Endodermal cell (in vitro differentiated cells): Measurements from ENCODE around the gene TUBGCP6. TPM values are rescaled to one million over a fixed set of nuclear protein-coding genes. Genes with fewer than 3 reads are reported as not detected.

Experiments
- DNase-seq: peaks from one replicate; pipeline ENCODE4 v3.0.0-alpha.2; 2017
- H3K27ac ChIP-seq: 2 replicates; pipeline ENCODE4 v1.5.1; 2013; ENCODE audit warnings: mild to moderate bottlenecking, low read depth, low read length, moderate library complexity
- H3K27me3 ChIP-seq: 2 replicates; pipeline ENCODE4 v1.6.1; 2013; ENCODE audit warnings: mild to moderate bottlenecking, low read length, moderate library complexity; ENCODE audit not compliant: insufficient read depth, control insufficient read depth, poor library complexity, severe bottlenecking
- H3K36me3 ChIP-seq: 2 replicates; pipeline ENCODE4 v1.7.0; 2013; ENCODE audit warnings: mild to moderate bottlenecking, low read length, moderate library complexity; ENCODE audit not compliant: control insufficient read depth, insufficient read depth
- H3K4me1 ChIP-seq: one replicate; pipeline ENCODE4 v1.7.0; 2013; ENCODE audit warnings: low read length; ENCODE audit not compliant: control insufficient read depth, insufficient read depth
- H3K4me3 ChIP-seq: 2 replicates; pipeline ENCODE4 v1.5.1; 2013; ENCODE audit warnings: mild to moderate bottlenecking, low read length, moderate library complexity
- H3K9ac ChIP-seq: 2 replicates; pipeline ENCODE4 v1.6.1; 2013; ENCODE audit warnings: mild to moderate bottlenecking, low read length, moderate library complexity; ENCODE audit not compliant: poor library complexity, severe bottlenecking; ENCODE audit errors: extremely low read depth
- H3K9me3 ChIP-seq: 2 replicates; pipeline ENCODE4 v1.6.1; 2013; ENCODE audit warnings: mild to moderate bottlenecking, low read length, moderate library complexity; ENCODE audit not compliant: control insufficient read depth
- H3K27ac Mint-ChIP-seq: 2 replicates; pipeline ENCODE4 v1.8.0; 2020; ENCODE audit warnings: mixed read lengths
- H3K27me3 Mint-ChIP-seq: 2 replicates; pipeline ENCODE4 v1.8.0; 2021; ENCODE audit warnings: mild to moderate bottlenecking, mixed read lengths; ENCODE audit not compliant: insufficient read depth
- H3K36me3 Mint-ChIP-seq: 2 replicates; pipeline ENCODE4 v1.8.0; 2020; ENCODE audit warnings: low read depth, mixed read lengths
- H3K4me1 Mint-ChIP-seq: 2 replicates; pipeline ENCODE4 v1.8.0; 2020; ENCODE audit warnings: mixed read lengths
- H3K4me3 Mint-ChIP-seq: 2 replicates; pipeline ENCODE4 v1.8.0; 2020; ENCODE audit warnings: mild to moderate bottlenecking, moderate library complexity, mixed read lengths
- H3K9me3 Mint-ChIP-seq: 2 replicates; pipeline ENCODE4 v1.8.0; 2020; ENCODE audit warnings: mild to moderate bottlenecking, mixed read lengths
- CTCF ChIP-seq: fragments of 200-600 bp; sonication (generic); conservative IDR thresholded peaks from 2 replicates; pipeline ENCODE4 v1.5.0; 2021; ENCODE audit warnings: antibody characterized with exemption, mild to moderate bottlenecking
- WGBS, 2 experiments: methylation state at CpG; one replicate each; pipeline versions ENCODE4 v1.1.5 to v1.1.7; 2013; ENCODE audit warnings: missing lambda C conversion rate in 2 of 2, mixed read lengths in 1 of 2; ENCODE audit not compliant: insufficient coverage in 1 of 2, insufficient read length in 1 of 2; 5-methylcytosine and 5-hydroxymethylcytosine counted together
- total RNA-seq, 2 donors: library from RNA; stranded (reverse); fragmentation: NEBNext Ultra II Directional in 1 of 2; extraction: Animal tissue kit (Norgen Biotek cat#: 25700) in 1 of 2; gene quantifications; 2 replicates in 1 of 2; 3 replicates in 1 of 2; pipeline ENCODE4 v1.2.1, GENCODE V29; 2021

Gene TUBGCP6
- total RNA-seq, 2 donors from 2014 or later: 43.7 to 46.0 TPM

- WGBS, 2 experiments: 91 to 98% methylated on average over 14 to 25 of the region's 25 CpGs
- H3K36me3 ChIP-seq: peaks cover 5% of the 10 kb centered on the region
- no peaks in the 10 kb centered on the region for H3K27me3 Mint-ChIP-seq
Observed at GRCh38 chr22:50227579-50228215, 17.1 kb downstream of the TUBGCP6 start.

GRCh38 chr22:50226875-50227165 lies 18.0 kb downstream of the TUBGCP6 start:
- peaks cover 42% of the 10 kb centered on the region for H3K36me3 Mint-ChIP-seq
- DNase-seq: no peak
- no peaks in the 10 kb centered on the region for H3K4me1 Mint-ChIP-seq
- H3K27ac ChIP-seq: no peak overlapping the region
- H3K4me3 ChIP-seq: no peak overlapping the region
- no peak overlapping the region for H3K27ac Mint-ChIP-seq
- H3K9ac ChIP-seq: no peak overlapping the region
- no peak for TF ChIP-seq CTCF
- H3K27me3 ChIP-seq: no peaks in the 10 kb centered on the region
- H3K36me3 ChIP-seq: peaks cover 6% of the 10 kb centered on the region
- H3K9me3 ChIP-seq: no peaks in the 10 kb centered on the region
- WGBS, 2 experiments: 93 to 98% methylated on average over 6 to 18 of the region's 18 CpGs
- no peaks in the 10 kb centered on the region for H3K27me3 Mint-ChIP-seq
- H3K4me1 ChIP-seq: no peaks in the 10 kb centered on the region
- H3K4me3 Mint-ChIP-seq: no peak overlapping the region
- H3K9me3 Mint-ChIP-seq: no peaks in the 10 kb centered on the region

More at GRCh38 chr22:50227579-50228215, 17.1 kb downstream of the TUBGCP6 start:
- peaks cover 36% of the 10 kb centered on the region for H3K36me3 Mint-ChIP-seq
- no peaks in the 10 kb centered on the region for H3K4me1 Mint-ChIP-seq
- no peaks in the 10 kb centered on the region for H3K4me1 ChIP-seq
- DNase-seq: peak; percentile 26
- H3K4me3 ChIP-seq: no peak overlapping the region
- no peaks in the 10 kb centered on the region for H3K9me3 Mint-ChIP-seq
- no peak overlapping the region for H3K27ac Mint-ChIP-seq
- H3K9ac ChIP-seq: no peak overlapping the region
- no peaks in the 10 kb centered on the region for H3K9me3 ChIP-seq
- no peak overlapping the region for H3K27ac ChIP-seq
- H3K27me3 ChIP-seq: no peaks in the 10 kb centered on the region
- no peak for TF ChIP-seq CTCF
- H3K4me3 Mint-ChIP-seq: no peak overlapping the region

GRCh38 chr22:50226063-50226874 lies 18.6 kb downstream of the TUBGCP6 start:
- H3K27me3 Mint-ChIP-seq: no peaks in the 10 kb centered on the region
- Histone ChIP-seq H3K27me3 (no peaks in the 10 kb centered on the region), H3K27ac (no peak overlapping the region), H3K4me1 (no peaks in the 10 kb centered on the region), H3K4me3 (no peak overlapping the region), H3K9me3 (no peaks in the 10 kb centered on the region), H3K9ac (no peak overlapping the region), H3K36me3 (peaks cover 7% of the 10 kb centered on the region)
- TF ChIP-seq CTCF: no peak
- no peak for DNase-seq
- H3K4me3 Mint-ChIP-seq: no peak overlapping the region
- peaks cover 42% of the 10 kb centered on the region for H3K36me3 Mint-ChIP-seq
- H3K27ac Mint-ChIP-seq: no peak overlapping the region
- no peaks in the 10 kb centered on the region for H3K9me3 Mint-ChIP-seq
- H3K4me1 Mint-ChIP-seq: no peaks in the 10 kb centered on the region
- 94 to 98% methylated on average over 19 to 29 of the region's 31 CpGs for WGBS, 2 experiments
